ENCODE measurements around the gene MYEF2.
A peak's percentile ranks its signal among the peaks of the same experiment; 100 is the strongest.

Gene MYEF2

DNA sequence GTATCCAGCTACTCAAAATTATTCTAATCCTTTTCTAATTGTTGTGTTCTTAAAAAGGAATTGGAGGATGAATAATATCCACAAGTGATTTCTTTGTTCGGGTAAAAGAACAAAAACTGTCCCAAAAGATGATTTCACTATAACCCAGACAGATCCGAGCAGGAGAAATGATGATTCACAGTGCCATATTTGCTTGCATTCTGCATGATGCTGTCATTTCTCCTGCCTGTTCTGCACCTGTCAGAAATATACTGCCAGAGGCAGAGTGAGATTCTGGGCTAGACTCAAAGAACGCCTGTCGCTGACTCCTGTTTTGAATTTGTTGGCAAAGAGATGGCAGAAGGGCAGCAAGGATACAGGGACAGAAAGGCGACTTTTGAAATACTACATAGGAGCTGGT, 92.0 kb downstream of the MYEF2 start:
- H3K4me1 ChIP-seq (ENCODE audit: control insufficient read depth, insufficient read depth, low read length), result peaks cover 16% of the 10 kb centered on the region
- H3K9ac ChIP-seq (ENCODE audit: low read depth, low read length), result no peak overlapping the region
- peaks cover 18% of the 10 kb centered on the region for H3K27me3 ChIP-seq (ENCODE audit: control insufficient read depth, insufficient read depth, low read length)

DNA sequence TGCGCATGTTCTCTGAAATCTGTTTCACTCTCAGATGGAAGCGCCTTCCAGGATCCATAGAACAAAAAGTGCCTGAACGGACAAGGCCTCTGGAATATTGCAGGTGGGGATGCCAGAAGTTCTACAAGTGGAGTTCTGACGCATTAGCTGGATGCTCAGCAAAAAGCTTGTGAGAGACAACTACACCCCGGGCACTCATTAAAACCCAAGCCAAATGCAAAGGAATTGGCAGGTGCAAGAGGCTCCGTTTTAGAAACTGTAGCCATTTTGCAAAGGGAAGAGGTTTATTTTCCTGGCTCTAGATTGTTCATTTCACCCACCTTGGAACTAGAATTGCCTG, 92.5 kb downstream of the MYEF2 start:
- peak overlapping the region; percentile 48 for H3K4me2 ChIP-seq (ENCODE audit: low read length)
- peaks cover 16% of the 10 kb centered on the region for H3K4me1 ChIP-seq (ENCODE audit: control insufficient read depth, insufficient read depth, low read length)
- H3K9me3 ChIP-seq (replicated peaks; ENCODE audit: low read length), result no peaks in the 10 kb centered on the region
- no peak overlapping the region for H3K9ac ChIP-seq (ENCODE audit: low read depth, low read length)
- H3K27me3 ChIP-seq (ENCODE audit: control insufficient read depth, insufficient read depth, low read length), result peaks cover 12% of the 10 kb centered on the region
- H3K36me3 ChIP-seq (ENCODE audit: insufficient read depth, low read length), result no peaks in the 10 kb centered on the region
- no peak overlapping the region for H3K4me3 ChIP-seq (ENCODE audit: low read length)

More for the DNA sequence above, 92.0 kb downstream of the MYEF2 start:
- no peak overlapping the region for H3K4me3 ChIP-seq (ENCODE audit: low read length)
- no peaks in the 10 kb centered on the region for H3K36me3 ChIP-seq (ENCODE audit: insufficient read depth, low read length)
- H3K4me2 ChIP-seq (ENCODE audit: low read length), result peak overlapping the region; percentile 48
- H3K9me3 ChIP-seq (replicated peaks; ENCODE audit: low read length), result no peaks in the 10 kb centered on the region

DNA sequence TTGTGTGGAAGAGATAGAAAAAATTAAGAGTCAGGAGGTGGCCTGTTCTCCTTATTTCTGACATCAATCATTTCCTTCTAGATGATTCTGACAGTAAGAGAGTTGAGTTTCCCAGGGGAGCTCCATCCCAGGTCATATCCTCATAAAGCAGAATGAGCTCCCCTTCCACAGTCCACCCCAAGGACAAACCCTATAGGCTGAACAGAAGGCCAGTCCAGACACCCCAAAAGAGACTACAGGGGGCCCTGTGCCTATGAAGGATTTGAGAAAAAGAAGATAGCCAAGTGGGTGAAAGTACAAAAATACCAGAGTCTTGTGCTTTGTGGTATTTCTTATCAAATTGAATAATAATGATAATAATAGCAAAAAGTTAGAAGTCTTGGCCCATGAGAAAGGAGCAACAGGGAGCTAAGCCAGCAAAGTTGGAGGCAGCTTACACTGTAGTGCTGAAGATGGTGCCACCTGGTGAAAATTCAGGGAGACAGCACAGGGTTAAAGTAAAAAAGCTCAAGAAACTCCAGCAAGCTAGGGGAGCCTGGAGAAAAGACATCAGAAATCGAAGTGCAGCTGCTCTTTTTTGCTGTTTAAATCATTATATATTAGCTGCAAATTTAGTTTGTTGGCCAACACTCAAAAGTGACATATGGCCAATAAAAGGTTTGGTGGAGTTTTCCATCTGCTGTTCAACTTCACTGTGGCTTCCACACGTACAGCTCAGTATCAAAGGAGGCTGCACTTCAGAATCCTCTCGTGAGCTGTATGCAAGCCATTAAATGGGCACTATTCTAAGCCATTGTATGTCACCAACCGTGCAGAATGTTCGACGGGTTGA, 93.1 kb downstream of the MYEF2 start:
- peaks cover 16% of the 10 kb centered on the region for H3K4me1 ChIP-seq (ENCODE audit: control insufficient read depth, insufficient read depth, low read length)
- H3K36me3 ChIP-seq (ENCODE audit: insufficient read depth, low read length), result no peaks in the 10 kb centered on the region
- H3K27me3 ChIP-seq (ENCODE audit: control insufficient read depth, insufficient read depth, low read length), result peaks cover 7% of the 10 kb centered on the region
- no peaks in the 10 kb centered on the region for H3K9me3 ChIP-seq (replicated peaks; ENCODE audit: low read length)
- no peak overlapping the region for H3K9ac ChIP-seq (ENCODE audit: low read depth, low read length)
- no peak overlapping the region for H3K4me2 ChIP-seq (ENCODE audit: low read length)
- H3K4me3 ChIP-seq (ENCODE audit: low read length), result no peak overlapping the region
